Measurements from ENCODE around the gene CMTM7. TPM values are rescaled to one million over a fixed set of nuclear protein-coding genes. Genes with fewer than 3 reads are reported as not detected.

Gene CMTM7
- total RNA-seq, 1 experiment from 2014 or later: 131 TPM

DNA sequence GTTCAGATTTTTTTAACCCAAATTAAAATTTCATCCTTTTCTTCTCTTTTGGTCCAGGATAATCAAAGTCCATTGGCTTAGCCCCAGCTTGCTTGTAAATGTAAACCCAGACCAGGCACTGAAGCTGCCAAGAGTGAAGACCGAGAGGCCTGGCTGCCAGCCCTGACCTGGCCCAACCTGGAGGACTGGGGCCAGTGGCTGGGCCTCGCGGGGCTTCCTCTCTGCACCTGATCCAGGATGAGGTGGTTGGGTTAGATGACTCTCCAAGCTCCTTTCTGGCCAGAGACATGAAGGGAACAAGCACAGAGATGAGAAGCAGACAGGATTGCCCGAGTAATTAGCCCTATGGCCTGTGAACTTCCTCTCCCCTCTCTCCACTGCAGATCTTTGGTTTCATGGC lies 60.4 kb downstream of the CMTM7 start:
- Mint-ChIP-seq H3K4me1 (ENCODE audit: low read depth, unreplicated experiment) (peaks cover 23% of the 10 kb centered on the region), H3K9me3 (ENCODE audit: low read depth, unreplicated experiment) (no peaks in the 10 kb centered on the region), H3K27me3 (ENCODE audit: unreplicated experiment) (no peaks in the 10 kb centered on the region), H3K4me3 (ENCODE audit: low read depth, unreplicated experiment) (no peak overlapping the region), H3K36me3 (ENCODE audit: insufficient read depth, unreplicated experiment) (peaks cover 72% of the 10 kb centered on the region), H3K27ac (ENCODE audit: unreplicated experiment) (no peak overlapping the region)
- intact Hi-C loops (cut with micrococcal nuclease; ENCODE audit: unreplicated experiment): no loop called here
- CTCF ChIA-PET: interaction anchor here (0.7 kb wide), 2 partner anchors 11 to 51 kb away, joined by 5 to 15 read pairs; no protein-coding TSS in a partner anchor
- BruUV-seq (replicated peaks): no TSS peak
- DNase-seq: no peak
- TF ChIP-seq, protein P1, sequence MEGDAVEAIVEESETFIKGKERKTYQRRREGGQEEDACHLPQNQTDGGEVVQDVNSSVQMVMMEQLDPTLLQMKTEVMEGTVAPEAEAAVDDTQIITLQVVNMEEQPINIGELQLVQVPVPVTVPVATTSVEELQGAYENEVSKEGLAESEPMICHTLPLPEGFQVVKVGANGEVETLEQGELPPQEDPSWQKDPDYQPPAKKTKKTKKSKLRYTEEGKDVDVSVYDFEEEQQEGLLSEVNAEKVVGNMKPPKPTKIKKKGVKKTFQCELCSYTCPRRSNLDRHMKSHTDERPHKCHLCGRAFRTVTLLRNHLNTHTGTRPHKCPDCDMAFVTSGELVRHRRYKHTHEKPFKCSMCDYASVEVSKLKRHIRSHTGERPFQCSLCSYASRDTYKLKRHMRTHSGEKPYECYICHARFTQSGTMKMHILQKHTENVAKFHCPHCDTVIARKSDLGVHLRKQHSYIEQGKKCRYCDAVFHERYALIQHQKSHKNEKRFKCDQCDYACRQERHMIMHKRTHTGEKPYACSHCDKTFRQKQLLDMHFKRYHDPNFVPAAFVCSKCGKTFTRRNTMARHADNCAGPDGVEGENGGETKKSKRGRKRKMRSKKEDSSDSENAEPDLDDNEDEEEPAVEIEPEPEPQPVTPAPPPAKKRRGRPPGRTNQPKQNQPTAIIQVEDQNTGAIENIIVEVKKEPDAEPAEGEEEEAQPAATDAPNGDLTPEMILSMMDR (IDR thresholded peaks at IDR 0.05; ENCODE audit: unreplicated experiment): no peak

DNA sequence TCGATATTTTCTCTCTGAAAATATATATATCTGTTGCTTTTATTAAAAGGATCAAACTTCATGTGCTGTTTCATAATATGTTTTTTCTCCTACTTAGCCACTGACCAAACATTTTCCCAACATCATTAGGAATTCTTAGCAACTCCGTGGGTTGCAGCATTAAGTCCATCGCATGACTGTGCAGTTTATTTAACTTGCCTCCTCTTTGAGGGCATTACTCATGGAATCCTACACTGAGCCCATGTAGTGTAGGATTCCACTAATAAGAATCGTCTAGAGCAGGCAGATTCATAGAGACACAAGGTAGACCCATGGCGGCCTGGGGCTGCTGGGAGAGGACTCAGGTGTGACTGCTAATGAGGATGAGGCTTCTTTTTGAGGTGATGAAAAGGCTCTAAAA lies 61.7 kb downstream of the CMTM7 start:
- H3K9me3 Mint-ChIP-seq (ENCODE audit: low read depth, unreplicated experiment): no peaks in the 10 kb centered on the region
- peaks cover 17% of the 10 kb centered on the region for H3K4me1 Mint-ChIP-seq (ENCODE audit: low read depth, unreplicated experiment)
- intact Hi-C loops (cut with micrococcal nuclease; ENCODE audit: unreplicated experiment): no loop called here
- CTCF ChIA-PET: no interaction called here
- no peak overlapping the region for H3K4me3 Mint-ChIP-seq (ENCODE audit: low read depth, unreplicated experiment)
- BruUV-seq (replicated peaks): no TSS peak
- H3K36me3 Mint-ChIP-seq (ENCODE audit: insufficient read depth, unreplicated experiment): peaks cover 77% of the 10 kb centered on the region
- H3K27ac Mint-ChIP-seq (ENCODE audit: unreplicated experiment): no peak overlapping the region
- H3K27me3 Mint-ChIP-seq (ENCODE audit: unreplicated experiment): no peaks in the 10 kb centered on the region
- TF ChIP-seq, protein P1 (IDR thresholded peaks at IDR 0.05; ENCODE audit: unreplicated experiment): no peak
- no peak for DNase-seq

DNA sequence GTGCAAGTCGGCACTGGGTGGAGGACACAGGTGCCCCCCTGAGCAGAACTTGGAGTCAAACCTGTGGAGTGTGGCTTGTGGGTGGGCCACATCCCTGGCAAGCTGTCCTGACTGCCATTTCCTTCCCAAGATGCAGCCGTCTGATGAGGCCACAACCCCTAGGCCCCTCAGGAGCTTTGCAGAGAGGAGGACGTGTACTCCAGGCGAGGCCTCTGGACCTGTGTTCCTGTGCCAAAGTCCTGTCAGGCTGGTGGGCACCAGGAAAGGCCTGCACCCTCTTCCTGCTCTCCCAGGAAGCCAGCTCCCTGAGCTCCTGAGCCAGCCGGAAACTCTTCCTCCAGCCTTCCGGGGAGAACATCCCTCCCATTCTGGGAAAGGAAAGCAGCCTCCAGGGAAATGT lies 62.5 kb downstream of the CMTM7 start:
- CTCF ChIA-PET: no interaction called here
- TF ChIP-seq, protein P1 (IDR thresholded peaks at IDR 0.05; ENCODE audit: unreplicated experiment): no peak
- H3K36me3 Mint-ChIP-seq (ENCODE audit: insufficient read depth, unreplicated experiment): peaks cover 71% of the 10 kb centered on the region
- no peak for DNase-seq
- no peaks in the 10 kb centered on the region for H3K9me3 Mint-ChIP-seq (ENCODE audit: low read depth, unreplicated experiment)
- intact Hi-C loops (cut with micrococcal nuclease; ENCODE audit: unreplicated experiment): no loop called here
- no peak overlapping the region for H3K4me3 Mint-ChIP-seq (ENCODE audit: low read depth, unreplicated experiment)
- peaks cover 15% of the 10 kb centered on the region for H3K4me1 Mint-ChIP-seq (ENCODE audit: low read depth, unreplicated experiment)
- H3K27me3 Mint-ChIP-seq (ENCODE audit: unreplicated experiment): no peaks in the 10 kb centered on the region
- H3K27ac Mint-ChIP-seq (ENCODE audit: unreplicated experiment): no peak overlapping the region
- BruUV-seq (replicated peaks): no TSS peak

DNA sequence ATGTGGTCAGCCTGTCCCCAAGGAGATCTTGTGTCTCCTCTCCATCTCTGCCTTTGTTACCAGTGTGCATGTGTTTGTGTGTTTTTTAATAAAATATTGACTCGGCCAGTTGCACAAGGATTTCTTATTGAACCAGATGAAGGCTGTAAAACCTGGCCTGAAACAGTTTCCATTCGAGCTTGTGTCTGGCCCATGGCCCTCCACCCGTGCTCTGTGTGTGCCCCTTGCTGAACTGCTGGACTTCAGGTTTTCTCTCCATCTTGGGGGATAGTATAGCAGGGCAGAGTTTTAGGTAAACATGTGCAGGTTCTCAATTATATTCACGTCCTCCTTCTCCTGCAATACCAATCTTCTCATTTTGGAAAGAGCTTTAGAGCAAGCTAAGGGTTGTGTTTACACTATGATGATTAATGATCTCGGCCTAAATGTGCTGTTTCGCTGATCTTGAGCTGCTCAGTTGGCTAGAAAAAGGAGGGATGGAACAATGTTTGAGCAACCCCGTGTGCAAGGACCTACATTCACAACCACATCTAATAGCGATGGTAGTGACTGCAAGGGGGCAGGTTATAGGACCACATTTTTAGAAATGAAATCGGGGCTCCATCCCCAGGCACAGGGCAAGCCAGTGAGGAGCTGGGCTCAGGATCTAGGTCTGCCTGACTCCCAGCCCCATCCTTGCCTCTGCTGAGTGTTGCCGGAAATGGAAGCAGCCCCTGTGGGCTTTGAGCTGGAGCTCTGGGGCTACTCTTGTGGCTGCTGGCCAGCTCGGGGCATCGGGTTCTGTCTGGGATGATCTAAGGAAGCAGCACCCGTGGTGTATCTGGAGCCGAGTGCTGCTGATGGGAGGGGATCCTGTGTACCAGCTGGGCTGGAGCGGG lies 63.3 kb downstream of the CMTM7 start:
- no peak for DNase-seq
- Mint-ChIP-seq H3K36me3 (ENCODE audit: insufficient read depth, unreplicated experiment) (peaks cover 66% of the 10 kb centered on the region), H3K4me1 (ENCODE audit: low read depth, unreplicated experiment) (peaks cover 15% of the 10 kb centered on the region), H3K4me3 (ENCODE audit: low read depth, unreplicated experiment) (no peak overlapping the region), H3K27ac (ENCODE audit: unreplicated experiment) (peak overlapping the region; percentile 68), H3K27me3 (ENCODE audit: unreplicated experiment) (no peaks in the 10 kb centered on the region), H3K9me3 (ENCODE audit: low read depth, unreplicated experiment) (no peaks in the 10 kb centered on the region)
- CTCF ChIA-PET: no interaction called here
- no TSS peak for BruUV-seq (replicated peaks)
- TF ChIP-seq, protein P1 (IDR thresholded peaks at IDR 0.05; ENCODE audit: unreplicated experiment): no peak
- intact Hi-C loops (cut with micrococcal nuclease; ENCODE audit: unreplicated experiment): no loop called here
